Activated T-helper 1 cell treated with anti-CD3 and anti-CD28 coated beads, Interleukin-12 subunit alpha, Interleukin-12 subunit beta, Interleukin-2, Interleukin-4 antibody, amounts not matched to agents 30 ng/mL and 10 ng/mL and 1 ng/mL, durations not matched to agents 14 hours and 24 hours and 36 hours (primary cell): Measurements from ENCODE around the gene OAS3. TPM values are rescaled to one million over a fixed set of nuclear protein-coding genes. Genes with fewer than 3 reads are reported as not detected.

Experiments used
- DNase-seq: peaks from one replicate; pipeline ENCODE4 v3.0.0; 2021; ENCODE audit warnings: low spot score
- H3K27ac Mint-ChIP-seq: one replicate; pipeline ENCODE4 v1.8.0; 2021; ENCODE audit warnings: mild to moderate bottlenecking, mixed read lengths
- H3K27me3 Mint-ChIP-seq: one replicate; pipeline ENCODE4 v1.8.0; 2022; ENCODE audit warnings: mild to moderate bottlenecking, moderate library complexity, mixed read lengths; ENCODE audit not compliant: insufficient read depth
- H3K36me3 Mint-ChIP-seq: one replicate; pipeline ENCODE4 v1.8.0; 2021; ENCODE audit warnings: low read depth, mixed read lengths
- H3K4me1 Mint-ChIP-seq: one replicate; pipeline ENCODE4 v1.8.0; 2021; ENCODE audit warnings: low read depth, mixed read lengths
- H3K4me3 Mint-ChIP-seq: one replicate; pipeline ENCODE4 v1.8.0; 2021; ENCODE audit warnings: mild to moderate bottlenecking, moderate library complexity, mixed read lengths
- H3K9me3 Mint-ChIP-seq: one replicate; pipeline ENCODE4 v1.8.0; 2021; ENCODE audit warnings: mixed read lengths
- intact Hi-C: fragments of 100-400 bp; cut with micrococcal nuclease; formaldehyde crosslinking; loops from one replicate; pipeline ENCODE4 v1.15.1; 2024
- total RNA-seq: library from RNA; stranded (reverse); gene quantifications from 2 replicates; pipeline ENCODE4 v1.2.3, GENCODE V29; 2022

Gene OAS3, protein sequence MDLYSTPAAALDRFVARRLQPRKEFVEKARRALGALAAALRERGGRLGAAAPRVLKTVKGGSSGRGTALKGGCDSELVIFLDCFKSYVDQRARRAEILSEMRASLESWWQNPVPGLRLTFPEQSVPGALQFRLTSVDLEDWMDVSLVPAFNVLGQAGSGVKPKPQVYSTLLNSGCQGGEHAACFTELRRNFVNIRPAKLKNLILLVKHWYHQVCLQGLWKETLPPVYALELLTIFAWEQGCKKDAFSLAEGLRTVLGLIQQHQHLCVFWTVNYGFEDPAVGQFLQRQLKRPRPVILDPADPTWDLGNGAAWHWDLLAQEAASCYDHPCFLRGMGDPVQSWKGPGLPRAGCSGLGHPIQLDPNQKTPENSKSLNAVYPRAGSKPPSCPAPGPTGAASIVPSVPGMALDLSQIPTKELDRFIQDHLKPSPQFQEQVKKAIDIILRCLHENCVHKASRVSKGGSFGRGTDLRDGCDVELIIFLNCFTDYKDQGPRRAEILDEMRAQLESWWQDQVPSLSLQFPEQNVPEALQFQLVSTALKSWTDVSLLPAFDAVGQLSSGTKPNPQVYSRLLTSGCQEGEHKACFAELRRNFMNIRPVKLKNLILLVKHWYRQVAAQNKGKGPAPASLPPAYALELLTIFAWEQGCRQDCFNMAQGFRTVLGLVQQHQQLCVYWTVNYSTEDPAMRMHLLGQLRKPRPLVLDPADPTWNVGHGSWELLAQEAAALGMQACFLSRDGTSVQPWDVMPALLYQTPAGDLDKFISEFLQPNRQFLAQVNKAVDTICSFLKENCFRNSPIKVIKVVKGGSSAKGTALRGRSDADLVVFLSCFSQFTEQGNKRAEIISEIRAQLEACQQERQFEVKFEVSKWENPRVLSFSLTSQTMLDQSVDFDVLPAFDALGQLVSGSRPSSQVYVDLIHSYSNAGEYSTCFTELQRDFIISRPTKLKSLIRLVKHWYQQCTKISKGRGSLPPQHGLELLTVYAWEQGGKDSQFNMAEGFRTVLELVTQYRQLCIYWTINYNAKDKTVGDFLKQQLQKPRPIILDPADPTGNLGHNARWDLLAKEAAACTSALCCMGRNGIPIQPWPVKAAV
- 50.1 and 54.2 TPM in 2 replicates for total RNA-seq

DNA sequence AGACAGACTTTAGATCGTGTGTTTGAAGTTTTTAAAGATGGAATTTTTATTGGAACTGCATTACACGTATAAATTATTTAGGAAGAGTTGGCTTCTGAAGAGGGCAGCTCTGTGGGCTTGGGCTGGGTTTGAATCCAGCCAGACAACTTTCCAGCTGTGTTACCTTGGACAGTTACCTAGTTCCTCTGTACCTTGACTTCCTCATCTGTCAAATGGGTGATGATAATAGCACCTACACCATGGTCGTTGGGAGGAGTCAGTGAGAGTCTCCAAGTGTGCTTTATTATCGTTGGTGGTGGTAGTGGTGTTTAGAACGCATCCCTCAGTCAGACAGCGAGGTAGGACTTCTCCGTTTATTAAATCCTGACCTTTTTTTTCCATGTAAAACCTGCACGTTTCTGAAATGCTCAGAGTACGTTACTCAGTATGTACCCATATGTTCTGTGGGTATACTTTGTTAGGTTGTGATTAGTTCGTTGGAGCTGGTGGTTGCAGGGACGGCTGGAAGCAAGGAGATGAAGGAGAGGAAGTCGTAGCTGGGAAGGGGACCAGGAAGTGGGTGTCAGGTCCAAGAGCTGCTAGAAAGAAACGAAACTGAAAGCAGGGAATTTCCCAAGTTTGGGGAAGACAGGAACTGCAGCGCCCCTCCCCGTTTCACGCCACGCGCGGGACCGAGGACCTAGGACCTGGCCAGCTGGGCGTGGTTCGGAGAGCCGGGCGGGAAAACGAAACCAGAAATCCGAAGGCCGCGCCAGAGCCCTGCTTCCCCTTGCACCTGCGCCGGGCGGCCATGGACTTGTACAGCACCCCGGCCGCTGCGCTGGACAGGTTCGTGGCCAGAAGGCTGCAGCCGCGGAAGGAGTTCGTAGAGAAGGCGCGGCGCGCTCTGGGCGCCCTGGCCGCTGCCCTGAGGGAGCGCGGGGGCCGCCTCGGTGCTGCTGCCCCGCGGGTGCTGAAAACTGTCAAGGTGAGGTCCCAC lies at the start of gene OAS3:
Gene OAS3, plus strand, starts transcription at position 734 of the 979 bp plus-strand sequence. Its CDS starts 57 bp downstream, at position 791.
- peaks cover 60% of the 10 kb centered on the region for H3K4me1 Mint-ChIP-seq

DNA sequence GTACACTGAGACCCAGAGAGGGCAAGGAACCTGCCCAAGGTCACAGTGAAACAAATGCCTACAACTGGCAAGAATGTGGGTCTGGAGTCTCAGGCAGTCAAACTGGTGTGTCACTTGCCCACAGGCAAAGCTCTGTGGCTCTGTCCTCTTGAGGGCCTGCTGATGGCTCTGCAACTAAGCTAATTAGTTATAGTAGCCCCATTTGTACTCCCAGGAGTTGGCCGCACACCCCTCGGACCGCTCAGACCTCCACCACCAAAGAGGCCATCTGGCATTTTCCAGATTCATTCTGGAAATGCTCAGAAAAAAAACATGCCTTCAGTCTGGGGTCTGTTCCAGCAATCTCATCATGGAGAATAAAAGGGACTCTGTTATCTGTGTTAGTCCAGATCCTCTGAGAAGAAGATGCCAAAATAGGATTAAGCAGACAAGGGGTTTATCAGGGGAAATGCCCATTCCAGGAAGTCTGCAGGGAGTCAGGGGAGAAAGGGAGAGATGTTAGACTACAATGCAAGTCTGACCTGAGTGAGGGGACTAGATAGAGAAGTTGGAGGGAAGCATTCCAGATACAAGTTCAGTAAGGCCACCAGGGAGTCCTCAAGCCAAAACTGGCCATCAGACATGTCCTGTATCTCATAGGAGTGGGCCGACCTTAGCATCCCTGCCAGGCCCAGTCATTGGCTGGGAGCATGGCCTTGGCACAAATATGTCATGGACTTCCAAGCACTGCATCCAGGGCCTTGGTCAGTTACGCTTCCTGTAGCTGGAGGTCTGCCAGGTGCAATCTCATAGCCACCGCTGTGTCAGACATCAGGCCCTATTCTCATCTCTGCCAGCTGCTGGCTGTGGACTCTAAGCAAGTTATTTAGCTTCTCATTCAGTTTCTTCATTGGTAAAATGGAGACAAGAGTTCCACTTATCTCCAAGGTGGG lies 46.9 kb upstream of the OAS3 start:
- no peak overlapping the region for H3K27ac Mint-ChIP-seq

More for the DNA sequence above, at the start of gene OAS3:
- Mint-ChIP-seq H3K4me3 (peak within 1 kb of the TSS; percentile 91), H3K9me3 (no peaks in the 10 kb centered on the region), H3K36me3 (peaks cover 11% of the 10 kb centered on the region), H3K27me3 (no peaks in the 10 kb centered on the region), H3K27ac (peak within 1 kb of the TSS; percentile 95)
- peak; percentile 82 for DNase-seq
- intact Hi-C loops: loop anchor here (1.0 to 2.0 kb wide), 3 partner anchors 32 to 51 kb away; partner anchors contain the start of genes OAS1 and OAS2

DNA sequence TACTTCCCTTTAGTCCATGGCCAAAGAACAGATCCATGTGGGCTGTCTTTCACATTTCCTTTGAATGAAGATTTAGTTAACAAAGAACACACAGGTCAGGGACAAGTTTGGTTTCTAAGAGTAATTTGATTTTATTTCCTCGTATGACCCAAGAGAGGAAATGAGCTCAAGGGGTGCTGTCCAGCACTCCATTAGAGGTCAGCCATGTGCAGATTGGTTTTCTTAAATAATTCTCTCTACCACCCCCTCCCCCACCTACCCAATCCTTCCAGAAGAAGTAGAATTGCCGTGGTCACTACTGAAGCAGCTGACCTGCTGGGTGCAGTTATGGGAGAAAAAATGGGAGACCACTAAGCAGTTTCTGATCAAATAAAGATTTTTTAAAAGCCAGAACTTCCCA lies 45.4 kb upstream of the OAS3 start:
- DNase-seq: no peak
- Mint-ChIP-seq H3K36me3 (no peaks in the 10 kb centered on the region), H3K27me3 (peaks cover 11% of the 10 kb centered on the region), H3K27ac (no peak overlapping the region), H3K9me3 (no peaks in the 10 kb centered on the region), H3K4me1 (no peaks in the 10 kb centered on the region), H3K4me3 (no peak overlapping the region)
- intact Hi-C loops: no loop called here

More for the DNA sequence above, 46.9 kb upstream of the OAS3 start:
- H3K4me1 Mint-ChIP-seq: no peaks in the 10 kb centered on the region
- H3K4me3 Mint-ChIP-seq: no peak overlapping the region
- no peaks in the 10 kb centered on the region for H3K36me3 Mint-ChIP-seq
- no peaks in the 10 kb centered on the region for H3K9me3 Mint-ChIP-seq
- peaks cover 7% of the 10 kb centered on the region for H3K27me3 Mint-ChIP-seq
- intact Hi-C loops: no loop called here
- no peak for DNase-seq

DNA sequence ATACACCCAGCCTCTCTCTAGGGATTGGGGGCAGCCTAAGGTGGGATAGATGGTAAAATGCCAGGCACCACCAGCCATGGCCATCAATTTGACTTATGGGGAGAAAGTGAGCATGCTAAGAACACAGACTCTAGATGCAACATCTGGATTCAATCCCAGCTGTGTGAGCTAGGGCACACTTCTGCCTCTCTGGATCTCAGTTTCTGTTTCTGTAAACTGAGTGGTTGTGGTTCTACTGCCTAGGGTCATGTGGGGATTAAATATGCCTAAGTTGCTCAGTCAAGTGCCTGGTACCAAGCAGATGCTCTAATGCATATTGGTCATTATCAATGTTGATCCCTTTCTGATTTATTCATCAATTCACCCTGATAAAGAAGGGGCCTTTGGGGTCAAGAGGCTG lies 44.1 kb upstream of the OAS3 start:
- no peak for DNase-seq
- H3K27ac Mint-ChIP-seq: no peak overlapping the region
- no peak overlapping the region for H3K4me3 Mint-ChIP-seq
- H3K9me3 Mint-ChIP-seq: no peaks in the 10 kb centered on the region
- H3K36me3 Mint-ChIP-seq: no peaks in the 10 kb centered on the region
- no peaks in the 10 kb centered on the region for H3K4me1 Mint-ChIP-seq
- intact Hi-C loops: no loop called here
- peaks cover 11% of the 10 kb centered on the region for H3K27me3 Mint-ChIP-seq

DNA sequence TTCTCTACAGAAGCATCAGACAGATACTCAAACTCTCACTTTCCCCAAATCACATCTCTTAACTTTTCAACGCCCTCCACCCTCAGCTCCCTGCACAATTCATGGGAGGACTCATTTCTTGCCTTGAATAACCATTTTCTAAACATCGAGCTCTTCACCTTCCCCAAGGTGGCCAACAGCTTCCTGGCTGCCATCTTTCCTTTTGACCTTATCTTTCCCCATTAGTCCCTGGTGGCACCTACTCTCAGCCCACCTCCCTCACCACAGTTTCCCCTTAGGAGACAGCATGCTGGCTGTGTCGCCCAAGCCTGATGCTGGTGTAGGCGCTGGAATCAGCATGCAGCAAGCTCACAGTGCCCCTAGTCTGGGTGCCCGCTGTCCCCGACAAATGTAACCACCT lies 39.9 kb upstream of the OAS3 start:
- no peaks in the 10 kb centered on the region for H3K9me3 Mint-ChIP-seq

DNA sequence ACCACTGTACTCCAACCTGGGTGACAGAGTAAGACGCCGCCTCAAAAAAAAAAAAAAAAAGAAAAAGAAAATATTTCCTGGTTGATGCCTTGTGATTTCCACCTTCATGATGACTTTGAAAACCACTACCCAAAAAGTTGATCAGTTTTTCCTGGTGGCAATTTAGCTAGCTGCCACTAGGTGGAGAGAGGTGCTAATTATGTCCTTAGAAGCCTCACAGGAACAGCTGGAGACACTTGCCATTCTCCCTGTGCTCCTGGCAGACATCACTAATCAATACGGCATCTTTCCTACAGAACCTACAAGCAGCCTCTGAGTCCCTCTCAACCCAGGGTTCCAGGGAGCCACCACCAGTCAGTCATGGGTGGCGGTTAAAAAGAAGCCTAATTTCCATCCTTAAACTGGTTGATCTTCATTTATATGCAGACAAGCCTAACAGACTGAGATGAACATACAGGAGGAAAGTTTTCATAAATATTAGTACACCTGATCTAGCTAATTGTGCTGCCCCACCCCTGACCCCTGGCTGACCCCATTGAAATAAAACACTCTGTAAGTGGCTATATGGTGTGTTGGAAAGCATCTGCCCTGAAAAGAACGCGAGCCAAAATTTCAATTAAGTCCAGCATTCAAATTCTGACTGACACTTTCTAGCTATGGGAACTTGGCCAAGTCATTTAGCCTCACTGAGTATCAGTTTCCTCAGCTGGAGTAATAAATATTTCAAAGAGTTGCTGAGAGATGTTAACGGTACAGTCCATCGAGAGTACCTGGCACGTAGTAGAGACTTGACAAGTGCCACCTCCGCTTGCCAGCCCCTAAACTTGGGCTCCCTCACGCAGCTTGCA lies 37.8 kb upstream of the OAS3 start:
- peak; percentile 37 for DNase-seq
- Mint-ChIP-seq H3K9me3 (no peaks in the 10 kb centered on the region), H3K27ac (no peak overlapping the region), H3K36me3 (peaks cover 2% of the 10 kb centered on the region), H3K4me1 (peaks cover 44% of the 10 kb centered on the region), H3K27me3 (peaks cover 8% of the 10 kb centered on the region), H3K4me3 (no peak overlapping the region)
- intact Hi-C loops: loop anchor here (1.0 to 5.0 kb wide), 2 partner anchors 78 to 132 kb away; partner anchors contain the start of gene OAS2

More for the DNA sequence above, 39.9 kb upstream of the OAS3 start:
- intact Hi-C loops: no loop called here
- Mint-ChIP-seq H3K4me3 (no peak overlapping the region), H3K27me3 (peaks cover 8% of the 10 kb centered on the region), H3K27ac (no peak overlapping the region), H3K4me1 (peaks cover 23% of the 10 kb centered on the region), H3K36me3 (peaks cover 2% of the 10 kb centered on the region)
- DNase-seq: no peak

DNA sequence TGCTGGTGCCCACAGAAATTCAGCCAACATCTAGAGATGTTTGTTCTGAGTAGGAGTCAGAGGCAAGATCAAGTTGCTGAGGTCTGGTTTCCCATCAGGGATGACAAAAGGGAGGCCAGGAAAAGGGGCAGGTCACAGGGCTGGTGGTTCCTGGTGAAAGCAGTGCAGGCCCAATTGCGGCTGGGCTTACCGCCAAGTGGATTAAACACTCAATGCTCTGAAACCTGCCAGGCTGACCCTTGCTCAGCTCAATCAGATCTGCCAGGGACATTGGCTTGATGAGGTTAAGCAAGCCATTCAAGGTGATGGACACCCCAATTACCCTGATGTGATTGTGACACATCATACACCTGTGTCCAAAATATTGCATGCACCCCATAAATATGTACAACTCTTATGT lies 37.0 kb upstream of the OAS3 start:
- Mint-ChIP-seq H3K36me3 (peaks cover 2% of the 10 kb centered on the region), H3K27ac (no peak overlapping the region), H3K4me1 (peaks cover 49% of the 10 kb centered on the region), H3K4me3 (no peak overlapping the region), H3K9me3 (no peaks in the 10 kb centered on the region), H3K27me3 (peaks cover 6% of the 10 kb centered on the region)
- DNase-seq: no peak
- intact Hi-C loops: loop anchor here (5.0 kb wide), 1 partner anchor 131 kb away; no protein-coding TSS in a partner anchor

DNA sequence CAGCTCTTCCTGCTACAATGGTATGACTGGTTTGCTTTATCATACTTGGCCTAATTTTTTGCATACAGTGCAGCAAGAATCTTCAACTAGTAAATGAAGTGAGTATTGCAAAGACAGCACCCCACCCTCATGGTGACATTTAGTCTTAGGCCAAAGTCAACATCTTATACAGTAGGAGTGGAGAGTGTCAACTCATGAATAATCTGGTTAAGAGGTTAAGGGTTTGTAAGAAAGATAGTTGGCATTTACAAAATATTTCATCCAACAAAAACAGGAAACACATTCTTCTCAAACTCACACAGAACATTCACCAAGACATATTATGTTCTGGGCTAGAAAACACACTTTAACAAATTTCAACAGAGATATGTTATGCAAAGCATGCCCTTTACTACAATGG lies 33.7 kb upstream of the OAS3 start:
- peaks cover 82% of the 10 kb centered on the region for H3K4me1 Mint-ChIP-seq
- H3K9me3 Mint-ChIP-seq: no peaks in the 10 kb centered on the region
- H3K27ac Mint-ChIP-seq: peak overlapping the region; percentile 75
- H3K4me3 Mint-ChIP-seq: no peak overlapping the region
- DNase-seq: no peak
- no peaks in the 10 kb centered on the region for H3K27me3 Mint-ChIP-seq
- peaks cover 13% of the 10 kb centered on the region for H3K36me3 Mint-ChIP-seq
- intact Hi-C loops: loop anchor here (5.0 kb wide), 1 partner anchor 128 kb away; no protein-coding TSS in a partner anchor

DNA sequence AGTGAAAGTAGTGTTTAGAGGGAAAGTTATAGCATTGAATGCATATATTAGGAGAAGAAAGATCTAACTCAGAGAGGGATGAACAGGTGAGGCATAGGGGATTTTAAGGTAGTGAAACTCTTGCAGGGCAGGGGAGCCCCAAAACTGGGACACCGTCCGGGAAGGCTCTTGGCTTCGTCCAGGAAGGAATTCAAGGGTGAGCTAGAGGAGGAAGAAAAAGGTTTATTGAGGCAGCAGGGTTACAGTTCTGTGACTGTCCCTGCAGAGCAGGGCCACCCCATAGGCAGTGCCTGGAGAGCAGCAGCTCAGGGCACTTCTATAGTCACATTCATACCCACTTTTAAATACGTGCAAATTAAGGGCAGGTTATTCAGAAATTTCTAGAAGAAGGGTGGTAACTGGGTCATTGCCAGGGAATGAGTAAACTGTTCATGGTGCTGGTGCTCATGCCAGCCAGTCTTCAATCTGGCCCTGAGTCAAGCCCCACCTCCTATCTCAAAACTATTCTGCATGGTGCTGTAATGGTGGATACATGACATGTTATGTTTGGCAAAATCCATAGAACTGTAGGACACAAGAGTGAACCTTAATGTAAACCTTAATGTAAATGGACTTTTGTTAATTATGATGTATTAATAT lies 32.7 kb upstream of the OAS3 start:
- Mint-ChIP-seq H3K9me3 (no peaks in the 10 kb centered on the region), H3K27ac (no peak overlapping the region), H3K27me3 (no peaks in the 10 kb centered on the region), H3K4me3 (peak overlapping the region; percentile 56), H3K36me3 (peaks cover 21% of the 10 kb centered on the region), H3K4me1 (peaks cover 86% of the 10 kb centered on the region)
- no peak for DNase-seq
- intact Hi-C loops: loop anchor here (1.0 kb wide), 3 partner anchors 10 to 73 kb away; partner anchors contain the start of genes OAS2 and OAS3
